GM12891 (cell line): ENCODE data around the gene DAAM1.

ENCODE experiments used
- POLR2A ChIP-seq: IDR thresholded peaks from 2 replicates; pipeline ENCODE4 v1.6.1; 2011; ENCODE audit warnings: low read depth, low read length, control low read depth
- POLR2AphosphoS5 ChIP-seq: IDR thresholded peaks from 2 replicates; pipeline ENCODE4 v1.6.1; 2011; ENCODE audit warnings: low read depth, low read length, control low read depth

DNA sequence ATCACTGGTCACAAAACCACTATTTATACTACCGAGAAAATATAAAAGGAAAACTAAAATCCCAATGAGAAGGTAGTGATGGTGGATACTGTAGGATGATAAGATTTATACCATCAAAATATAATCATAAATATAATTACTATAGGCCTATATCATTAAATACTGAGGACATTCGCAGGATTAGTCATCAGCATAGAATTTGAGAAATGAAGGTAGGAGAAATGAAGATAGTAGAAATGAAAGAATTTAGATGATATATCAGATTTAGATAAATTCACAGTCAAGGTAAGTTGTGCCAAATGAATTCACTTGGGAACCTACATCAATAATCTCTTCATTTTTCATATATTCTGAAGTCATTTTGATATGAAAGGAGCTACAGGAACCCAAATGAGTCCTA lies 82.8 kb downstream of the DAAM1 start:
- no peak for TF ChIP-seq POLR2AphosphoS5
- no peak for TF ChIP-seq POLR2A
